ENCODE data around the gene OXCT1.

OXCT1 gene

DNA sequence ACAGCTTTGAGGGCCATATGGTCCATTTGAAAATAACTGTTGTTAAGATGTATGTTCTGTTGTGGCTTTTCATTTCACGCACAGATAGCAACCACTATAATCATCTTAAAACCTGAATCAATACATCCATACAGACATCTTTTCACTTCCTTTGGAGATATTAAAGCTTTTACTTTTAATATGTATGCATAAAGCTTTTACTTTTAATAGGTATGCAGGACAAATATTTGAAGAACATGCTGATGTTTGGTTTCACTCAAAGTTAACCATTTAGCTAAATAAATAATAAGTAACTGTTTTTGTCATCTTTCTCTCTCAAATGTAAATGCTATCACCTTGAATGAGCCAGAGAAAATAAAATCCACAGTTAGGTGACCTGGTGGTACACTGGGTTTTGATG is 108.6 kb downstream of the OXCT1 start:
- Histone ChIP-seq H3K27me3 (ENCODE audit: insufficient read depth, low read length, poor library complexity) (no peaks in the 10 kb centered on the region), H4K5ac (ENCODE audit: low read length) (no peak overlapping the region), H3K4me3 (ENCODE audit: low read length) (no peak overlapping the region), H4K8ac (ENCODE audit: low read depth, low read length) (no peak overlapping the region), H2BK120ac (ENCODE audit: low read depth, low read length) (no peak overlapping the region), H3K36me3 (ENCODE audit: control insufficient read depth, insufficient read depth, low read length) (no peaks in the 10 kb centered on the region), H3K79me1 (ENCODE audit: low read length) (no peaks in the 10 kb centered on the region), H3K79me2 (ENCODE audit: control insufficient read depth, insufficient read depth, low read length) (no peaks in the 10 kb centered on the region), H3K4me2 (ENCODE audit: low read length) (no peak overlapping the region), H2BK5ac (ENCODE audit: low read length) (no peak overlapping the region), H3K18ac (ENCODE audit: low read length) (no peak overlapping the region), H3K9ac (ENCODE audit: low read length) (no peak overlapping the region), H3K4ac (ENCODE audit: low read depth, low read length) (no peak overlapping the region), H3K4me1 (ENCODE audit: control insufficient read depth, low read depth, low read length) (peaks cover 1% of the 10 kb centered on the region), H2AK5ac (ENCODE audit: low read length) (no peak overlapping the region), H3K56ac (ENCODE audit: low read length) (no peak overlapping the region), H3K23ac (ENCODE audit: low read length) (no peak overlapping the region), H3K27ac (ENCODE audit: low read depth, low read length) (no peak overlapping the region), H2BK15ac (replicated peaks; ENCODE audit: low read depth) (no peak overlapping the region)
- DNase-seq: no peak
- WGBS (ENCODE audit: extremely low coverage, insufficient coverage, low lambda C conversion rate): no CpG with 5 or more reads among the region's 1 CpG

- H3K79me2 ChIP-seq (ENCODE audit: control insufficient read depth, insufficient read depth, low read length): no peaks in the 10 kb centered on the region
- WGBS (ENCODE audit: extremely low coverage, insufficient coverage, low lambda C conversion rate): no CpG with 5 or more reads among the region's 1 CpG
Observed at GRCh38 chr5:41755705-41756104, 114.5 kb downstream of the OXCT1 start.

GRCh38 chr5:41754857-41755256 is 115.4 kb downstream of the OXCT1 start:
- Histone ChIP-seq H3K36me3 (ENCODE audit: control insufficient read depth, insufficient read depth, low read length) (no peaks in the 10 kb centered on the region), H3K56ac (ENCODE audit: low read length) (no peak overlapping the region), H4K8ac (ENCODE audit: low read depth, low read length) (no peak overlapping the region), H3K4me1 (ENCODE audit: control insufficient read depth, low read depth, low read length) (no peaks in the 10 kb centered on the region), H3K18ac (ENCODE audit: low read length) (no peak overlapping the region), H3K4ac (ENCODE audit: low read depth, low read length) (no peak overlapping the region), H3K4me2 (ENCODE audit: low read length) (no peak overlapping the region), H2BK15ac (replicated peaks; ENCODE audit: low read depth) (no peak overlapping the region), H3K79me2 (ENCODE audit: control insufficient read depth, insufficient read depth, low read length) (no peaks in the 10 kb centered on the region), H3K9ac (ENCODE audit: low read length) (no peak overlapping the region), H4K5ac (ENCODE audit: low read length) (no peak overlapping the region), H2AK5ac (ENCODE audit: low read length) (no peak overlapping the region), H3K23ac (ENCODE audit: low read length) (no peak overlapping the region), H3K79me1 (ENCODE audit: low read length) (no peaks in the 10 kb centered on the region), H3K27me3 (ENCODE audit: insufficient read depth, low read length, poor library complexity) (no peaks in the 10 kb centered on the region), H2BK120ac (ENCODE audit: low read depth, low read length) (no peak overlapping the region), H3K4me3 (ENCODE audit: low read length) (no peak overlapping the region), H2BK5ac (ENCODE audit: low read length) (no peak overlapping the region), H3K27ac (ENCODE audit: low read depth, low read length) (no peak overlapping the region)
- no peak for DNase-seq
- no CpG with 5 or more reads among the region's 2 CpGs for WGBS (ENCODE audit: extremely low coverage, insufficient coverage, low lambda C conversion rate)

More at GRCh38 chr5:41755705-41756104, 114.5 kb downstream of the OXCT1 start:
- no peak overlapping the region for H3K27ac ChIP-seq (ENCODE audit: low read depth, low read length)
- no peak overlapping the region for H2BK15ac ChIP-seq (replicated peaks; ENCODE audit: low read depth)
- H3K23ac ChIP-seq (ENCODE audit: low read length): no peak overlapping the region
- no peak overlapping the region for H2BK120ac ChIP-seq (ENCODE audit: low read depth, low read length)
- H3K18ac ChIP-seq (ENCODE audit: low read length): no peak overlapping the region
- no peak overlapping the region for H3K56ac ChIP-seq (ENCODE audit: low read length)
- no peak overlapping the region for H3K9ac ChIP-seq (ENCODE audit: low read length)
- no peak for DNase-seq
- H3K4me3 ChIP-seq (ENCODE audit: low read length): no peak overlapping the region
- no peak overlapping the region for H3K4ac ChIP-seq (ENCODE audit: low read depth, low read length)
- H3K36me3 ChIP-seq (ENCODE audit: control insufficient read depth, insufficient read depth, low read length): no peaks in the 10 kb centered on the region
- H3K27me3 ChIP-seq (ENCODE audit: insufficient read depth, low read length, poor library complexity): no peaks in the 10 kb centered on the region
- H2BK5ac ChIP-seq (ENCODE audit: low read length): no peak overlapping the region
- no peaks in the 10 kb centered on the region for H3K4me1 ChIP-seq (ENCODE audit: control insufficient read depth, low read depth, low read length)
- H3K79me1 ChIP-seq (ENCODE audit: low read length): no peaks in the 10 kb centered on the region
- H4K8ac ChIP-seq (ENCODE audit: low read depth, low read length): no peak overlapping the region
- H2AK5ac ChIP-seq (ENCODE audit: low read length): no peak overlapping the region
- no peak overlapping the region for H4K5ac ChIP-seq (ENCODE audit: low read length)
- H3K4me2 ChIP-seq (ENCODE audit: low read length): no peak overlapping the region

DNA sequence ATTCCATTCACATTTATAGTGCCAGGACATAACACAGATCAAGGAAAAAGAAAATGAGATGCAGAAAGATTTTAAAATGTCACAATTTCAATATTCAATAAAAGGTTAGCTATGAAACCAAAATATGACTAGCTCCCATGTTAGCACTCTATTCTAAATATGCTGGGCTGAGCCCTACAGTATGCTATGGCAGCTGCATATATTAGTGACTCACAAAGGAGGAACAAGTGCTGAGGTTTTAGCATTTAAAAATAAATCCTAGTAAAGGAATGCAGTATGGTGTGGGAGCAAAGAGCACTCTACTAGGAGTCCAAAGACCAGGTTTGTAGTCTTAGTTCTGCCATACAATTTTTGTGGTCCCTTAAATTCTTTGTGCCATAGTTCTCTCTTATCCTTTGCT is 118.4 kb downstream of the OXCT1 start:
- H3K23ac ChIP-seq (ENCODE audit: low read length): no peak overlapping the region
- H3K4me2 ChIP-seq (ENCODE audit: low read length): no peak overlapping the region
- H3K4ac ChIP-seq (ENCODE audit: low read depth, low read length): no peak overlapping the region
- no peak overlapping the region for H3K27ac ChIP-seq (ENCODE audit: low read depth, low read length)
- H3K4me1 ChIP-seq (ENCODE audit: control insufficient read depth, low read depth, low read length): no peaks in the 10 kb centered on the region
- H4K5ac ChIP-seq (ENCODE audit: low read length): no peak overlapping the region
- H2AK5ac ChIP-seq (ENCODE audit: low read length): no peak overlapping the region
- H2BK120ac ChIP-seq (ENCODE audit: low read depth, low read length): no peak overlapping the region
- no peak for DNase-seq
- H3K27me3 ChIP-seq (ENCODE audit: insufficient read depth, low read length, poor library complexity): no peaks in the 10 kb centered on the region
- no peak overlapping the region for H4K8ac ChIP-seq (ENCODE audit: low read depth, low read length)
- H3K79me1 ChIP-seq (ENCODE audit: low read length): no peaks in the 10 kb centered on the region
- no peak overlapping the region for H3K18ac ChIP-seq (ENCODE audit: low read length)
- no peak overlapping the region for H3K9ac ChIP-seq (ENCODE audit: low read length)
- no peaks in the 10 kb centered on the region for H3K36me3 ChIP-seq (ENCODE audit: control insufficient read depth, insufficient read depth, low read length)
- H3K4me3 ChIP-seq (ENCODE audit: low read length): no peak overlapping the region
- H2BK15ac ChIP-seq (replicated peaks; ENCODE audit: low read depth): no peak overlapping the region
- H3K79me2 ChIP-seq (ENCODE audit: control insufficient read depth, insufficient read depth, low read length): no peaks in the 10 kb centered on the region
- no peak overlapping the region for H2BK5ac ChIP-seq (ENCODE audit: low read length)
- no peak overlapping the region for H3K56ac ChIP-seq (ENCODE audit: low read length)

DNA sequence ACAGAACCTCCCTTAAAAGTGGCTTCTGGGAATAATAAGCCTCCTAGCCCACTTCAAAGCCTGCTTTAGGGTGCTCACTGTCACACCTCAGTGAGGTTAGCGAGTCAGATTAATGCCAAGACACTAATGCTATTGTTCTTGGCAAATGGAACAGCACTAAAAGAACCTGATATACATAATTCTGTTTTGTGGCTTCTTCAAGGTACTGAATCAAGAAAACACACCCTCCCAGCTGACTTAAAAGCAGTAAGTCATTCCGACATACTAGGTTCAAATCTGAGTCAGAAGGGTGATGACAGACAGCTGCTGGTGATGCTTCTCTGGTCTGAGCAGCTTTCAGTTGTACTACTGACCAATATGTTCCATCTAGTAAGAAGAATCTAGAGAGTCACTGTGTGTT is 121.6 kb downstream of the OXCT1 start:
- H3K79me2 ChIP-seq (ENCODE audit: control insufficient read depth, insufficient read depth, low read length): no peaks in the 10 kb centered on the region
- no peak overlapping the region for H4K8ac ChIP-seq (ENCODE audit: low read depth, low read length)
- no peak overlapping the region for H3K4me2 ChIP-seq (ENCODE audit: low read length)
- H3K18ac ChIP-seq (ENCODE audit: low read length): no peak overlapping the region
- H3K27me3 ChIP-seq (ENCODE audit: insufficient read depth, low read length, poor library complexity): no peaks in the 10 kb centered on the region
- no peaks in the 10 kb centered on the region for H3K36me3 ChIP-seq (ENCODE audit: control insufficient read depth, insufficient read depth, low read length)
- H4K5ac ChIP-seq (ENCODE audit: low read length): no peak overlapping the region
- no peak overlapping the region for H3K4ac ChIP-seq (ENCODE audit: low read depth, low read length)
- no peaks in the 10 kb centered on the region for H3K4me1 ChIP-seq (ENCODE audit: control insufficient read depth, low read depth, low read length)
- H3K56ac ChIP-seq (ENCODE audit: low read length): no peak overlapping the region
- no peak overlapping the region for H3K4me3 ChIP-seq (ENCODE audit: low read length)
- WGBS (ENCODE audit: extremely low coverage, insufficient coverage, low lambda C conversion rate): no CpG with 5 or more reads among the region's 2 CpGs
- H3K23ac ChIP-seq (ENCODE audit: low read length): no peak overlapping the region
- H3K27ac ChIP-seq (ENCODE audit: low read depth, low read length): no peak overlapping the region
- H2AK5ac ChIP-seq (ENCODE audit: low read length): no peak overlapping the region
- no peak overlapping the region for H2BK15ac ChIP-seq (replicated peaks; ENCODE audit: low read depth)
- no peaks in the 10 kb centered on the region for H3K79me1 ChIP-seq (ENCODE audit: low read length)
- no peak overlapping the region for H2BK120ac ChIP-seq (ENCODE audit: low read depth, low read length)
- DNase-seq: no peak
- H2BK5ac ChIP-seq (ENCODE audit: low read length): no peak overlapping the region
- no peak overlapping the region for H3K9ac ChIP-seq (ENCODE audit: low read length)

GRCh38 chr5:41747708-41748107 is 122.5 kb downstream of the OXCT1 start:
- Histone ChIP-seq H3K56ac (ENCODE audit: low read length) (no peak overlapping the region), H4K8ac (ENCODE audit: low read depth, low read length) (no peak overlapping the region), H2AK5ac (ENCODE audit: low read length) (no peak overlapping the region), H3K9ac (ENCODE audit: low read length) (no peak overlapping the region), H3K23ac (ENCODE audit: low read length) (no peak overlapping the region), H3K79me1 (ENCODE audit: low read length) (no peaks in the 10 kb centered on the region), H3K27ac (ENCODE audit: low read depth, low read length) (no peak overlapping the region), H3K4ac (ENCODE audit: low read depth, low read length) (no peak overlapping the region), H3K4me2 (ENCODE audit: low read length) (no peak overlapping the region), H2BK120ac (ENCODE audit: low read depth, low read length) (no peak overlapping the region), H2BK15ac (replicated peaks; ENCODE audit: low read depth) (no peak overlapping the region), H3K27me3 (ENCODE audit: insufficient read depth, low read length, poor library complexity) (no peaks in the 10 kb centered on the region), H3K18ac (ENCODE audit: low read length) (no peak overlapping the region), H3K4me3 (ENCODE audit: low read length) (no peak overlapping the region), H2BK5ac (ENCODE audit: low read length) (no peak overlapping the region), H4K5ac (ENCODE audit: low read length) (no peak overlapping the region), H3K4me1 (ENCODE audit: control insufficient read depth, low read depth, low read length) (no peaks in the 10 kb centered on the region), H3K36me3 (ENCODE audit: control insufficient read depth, insufficient read depth, low read length) (no peaks in the 10 kb centered on the region), H3K79me2 (ENCODE audit: control insufficient read depth, insufficient read depth, low read length) (no peaks in the 10 kb centered on the region)
- DNase-seq: no peak
- no CpG with 5 or more reads among the region's 1 CpG for WGBS (ENCODE audit: extremely low coverage, insufficient coverage, low lambda C conversion rate)
